ENCODE data around the gene STPG4.
"Not testable (repeated sequence)": the region's sequence is repeated elsewhere in the genome, so short reads cannot be mapped to it uniquely, and the experiment has no call there.

STPG4 gene

DNA sequence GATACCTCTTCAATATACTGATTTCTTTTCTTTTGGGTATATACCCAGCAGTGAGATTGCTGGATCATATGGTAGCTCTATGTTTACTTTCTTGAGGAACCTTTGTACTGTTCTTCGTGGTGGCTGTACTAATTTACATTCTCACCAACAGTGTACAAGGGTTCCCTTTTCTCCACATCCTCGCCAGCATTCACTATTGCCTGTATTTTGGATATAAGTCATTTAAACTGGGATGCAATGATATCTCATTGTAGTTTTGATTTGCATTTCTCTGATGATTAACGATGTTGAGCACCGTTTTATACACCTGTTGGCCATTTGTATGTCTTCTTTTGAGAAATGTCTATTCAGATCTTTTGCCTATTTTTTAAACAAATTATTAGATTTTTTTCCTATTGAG is 30.4 kb downstream of the STPG4 start:
- not testable (repeated sequence) for DNase-seq

DNA sequence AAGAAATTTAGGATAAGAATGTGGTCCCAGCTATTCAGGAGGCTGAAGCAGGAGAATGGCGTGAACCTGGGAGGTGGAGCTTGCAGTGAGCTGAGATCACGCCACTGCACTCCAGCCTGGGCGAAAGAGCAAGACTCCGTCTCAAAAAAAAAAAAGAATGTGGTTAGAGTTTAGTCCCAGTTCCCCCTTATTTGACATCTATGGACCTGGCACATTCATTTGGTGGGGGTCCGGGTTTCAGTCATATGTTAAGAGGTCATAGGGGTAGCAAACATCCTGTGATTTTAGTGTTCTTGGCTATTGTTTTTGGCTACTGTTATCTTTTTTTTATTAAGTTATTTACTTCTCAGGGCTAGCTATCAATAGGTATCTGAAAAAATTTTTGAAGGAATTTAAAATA is 34.7 kb downstream of the STPG4 start:
- DNase-seq = not testable (repeated sequence)

DNA sequence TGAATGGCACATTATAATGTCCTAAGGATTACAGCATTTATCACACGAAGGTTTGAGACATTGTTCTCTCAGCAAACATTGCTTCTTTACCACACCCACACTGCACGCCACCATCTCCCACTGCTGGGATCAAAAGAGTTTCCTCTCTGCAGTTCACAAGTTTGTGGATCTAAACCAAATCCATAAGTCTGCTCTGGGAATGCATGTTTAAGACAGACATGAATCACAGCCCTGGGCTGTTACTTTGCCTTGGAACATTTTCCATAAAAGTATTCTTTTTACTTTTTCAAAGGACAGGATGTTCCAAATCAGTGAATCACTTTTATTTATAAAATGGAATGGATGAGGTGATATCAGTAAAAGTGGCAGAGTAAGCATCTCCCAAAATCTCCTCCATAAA is 36.1 kb downstream of the STPG4 start:
- DNase-seq = no peak

DNA sequence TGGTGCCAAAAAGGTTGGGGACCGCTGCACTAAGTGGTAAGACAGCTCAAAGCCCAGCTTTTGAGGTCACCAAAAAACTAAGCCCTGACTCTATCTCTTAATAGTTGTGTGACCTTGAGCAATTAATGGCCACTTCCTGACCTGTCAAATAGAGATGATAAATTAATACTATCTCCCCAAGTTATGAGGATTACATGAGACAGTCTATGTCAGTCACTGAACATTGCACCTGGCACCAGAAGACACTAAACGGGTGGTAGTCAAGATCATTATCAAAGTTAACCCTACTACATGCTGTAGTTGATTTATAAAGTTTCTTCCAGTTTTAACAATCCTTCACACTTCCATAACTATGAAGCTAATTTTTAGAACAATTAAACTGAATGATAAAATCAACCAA is 36.5 kb downstream of the STPG4 start:
- no peak for DNase-seq

DNA sequence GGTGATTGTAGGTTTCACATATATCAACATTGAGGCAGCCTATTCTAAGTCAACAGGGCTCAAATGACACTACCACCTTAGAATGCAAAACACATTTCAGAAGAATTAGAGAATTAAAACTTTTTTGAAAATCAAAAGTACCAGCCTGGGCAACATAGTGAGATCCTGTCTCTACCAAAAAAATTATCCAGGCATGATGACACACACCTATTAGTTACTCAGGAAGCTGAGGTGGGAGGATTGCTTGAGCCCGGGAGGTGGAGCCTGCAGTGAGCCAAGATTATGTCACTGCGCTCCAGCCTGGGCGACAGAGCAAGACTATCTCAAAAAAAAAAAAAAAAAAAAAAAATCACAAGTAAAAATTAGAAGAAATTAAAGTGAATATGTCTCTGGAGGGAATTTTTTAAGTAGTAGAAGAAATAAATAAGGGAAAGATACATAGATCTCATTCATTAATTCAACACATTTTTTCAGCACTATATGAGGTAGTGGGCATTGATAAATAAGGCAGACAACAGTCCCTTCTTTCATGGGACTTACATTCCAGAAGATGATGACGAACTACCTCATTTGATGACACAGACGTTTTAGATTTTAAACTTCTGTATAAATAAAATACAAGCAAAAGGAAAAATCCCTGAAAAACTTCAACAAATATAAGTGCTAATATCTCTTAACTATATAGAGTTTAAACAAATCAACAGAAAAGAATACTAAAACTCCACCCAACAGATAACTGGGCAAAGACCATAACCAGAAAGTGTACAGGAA is 42.3 kb downstream of the STPG4 start:
- DNase-seq = no peak

DNA sequence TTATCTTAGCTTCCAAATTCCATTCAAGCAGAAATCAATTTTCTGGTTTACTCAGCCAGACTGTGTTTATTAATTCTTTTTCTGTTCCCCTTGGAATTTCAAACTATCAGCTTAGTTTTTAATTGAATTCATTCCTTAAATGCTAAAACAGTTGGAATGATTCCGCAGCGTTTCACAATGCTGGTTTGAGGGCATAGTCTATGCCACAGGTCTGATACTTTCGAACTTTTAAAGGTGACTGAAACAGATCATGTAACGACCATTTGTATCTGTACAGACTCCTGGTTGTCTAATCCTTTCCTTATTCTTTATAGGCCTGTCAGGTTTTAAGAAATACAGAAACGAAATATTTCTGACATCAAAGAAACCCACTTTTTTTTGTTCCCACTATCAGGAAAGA is 45.4 kb downstream of the STPG4 start:
- DNase-seq = no peak

DNA sequence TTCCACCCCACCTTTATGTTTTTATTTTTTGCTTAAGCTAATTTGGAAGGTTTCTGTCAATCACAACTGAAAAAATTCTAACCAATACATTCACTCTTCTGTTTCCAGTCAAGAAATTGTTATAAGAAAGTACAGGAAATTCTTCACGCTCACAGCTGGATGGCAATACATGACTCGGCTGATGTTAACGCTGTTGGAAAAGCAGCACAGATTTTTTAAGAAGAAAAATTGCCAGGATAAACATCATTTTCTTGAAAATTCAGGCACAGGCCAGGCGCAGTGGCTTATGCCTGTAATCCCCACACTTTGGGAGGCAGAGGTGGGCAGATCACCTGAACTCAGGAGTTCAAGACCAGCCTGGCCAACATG is 46.1 kb downstream of the STPG4 start:
- DNase-seq = no peak

DNA sequence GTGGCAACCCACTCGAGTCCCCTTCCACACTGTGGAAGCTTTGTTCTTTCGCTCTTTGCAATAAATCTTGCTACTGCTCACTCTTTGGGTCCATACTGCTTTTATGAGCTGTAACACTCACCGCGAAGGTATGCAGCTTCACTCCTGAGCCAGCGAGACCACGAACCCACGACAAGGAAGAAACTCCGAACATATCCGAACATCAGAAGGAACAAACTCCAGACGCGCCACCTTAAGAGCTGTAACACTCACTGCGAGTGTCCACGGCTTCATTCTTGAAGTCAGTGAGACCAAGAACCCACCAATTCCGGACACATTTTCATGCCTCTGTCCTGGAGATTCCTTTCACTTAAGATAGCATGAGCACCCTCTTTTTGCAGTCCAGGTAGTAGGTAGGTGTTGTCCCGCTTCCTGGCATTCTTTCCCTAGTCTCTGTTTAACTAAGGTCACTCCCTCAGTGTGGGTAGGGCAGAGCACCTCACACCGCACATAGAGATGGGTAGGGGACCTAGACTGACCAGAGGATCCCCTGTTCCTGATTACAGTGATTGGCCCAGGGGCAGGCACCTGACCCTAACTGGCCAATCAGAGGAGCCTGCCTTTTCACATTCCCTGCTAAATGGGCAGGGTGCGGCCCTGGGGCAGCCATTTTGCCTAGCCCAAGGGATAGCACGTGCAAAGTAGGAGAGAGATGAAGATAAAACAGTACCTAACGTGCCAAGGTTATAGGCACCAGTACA is 46.7 kb downstream of the STPG4 start:
- DNase-seq = not testable (repeated sequence)

DNA sequence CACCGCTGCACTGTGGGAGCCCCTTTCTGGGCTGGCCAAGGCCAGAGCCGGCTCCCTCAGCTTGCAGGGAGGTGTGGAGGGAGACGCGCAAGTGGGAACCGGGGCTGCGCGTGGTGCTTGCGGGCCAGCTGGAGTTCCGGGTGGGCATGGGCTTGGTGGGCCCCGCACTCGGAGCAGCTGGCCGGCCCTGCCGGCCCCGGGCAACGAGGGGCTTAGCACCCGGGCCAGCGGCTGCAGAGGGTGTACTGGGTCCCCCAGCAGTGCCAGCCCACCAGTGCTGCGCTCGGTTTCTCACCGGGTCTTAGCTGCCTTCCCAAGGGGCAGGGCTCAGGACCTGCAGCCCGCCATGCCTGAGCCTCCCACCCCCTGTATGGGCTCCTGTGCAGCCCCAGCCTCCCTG is 47.9 kb downstream of the STPG4 start:
- not testable (repeated sequence) for DNase-seq

DNA sequence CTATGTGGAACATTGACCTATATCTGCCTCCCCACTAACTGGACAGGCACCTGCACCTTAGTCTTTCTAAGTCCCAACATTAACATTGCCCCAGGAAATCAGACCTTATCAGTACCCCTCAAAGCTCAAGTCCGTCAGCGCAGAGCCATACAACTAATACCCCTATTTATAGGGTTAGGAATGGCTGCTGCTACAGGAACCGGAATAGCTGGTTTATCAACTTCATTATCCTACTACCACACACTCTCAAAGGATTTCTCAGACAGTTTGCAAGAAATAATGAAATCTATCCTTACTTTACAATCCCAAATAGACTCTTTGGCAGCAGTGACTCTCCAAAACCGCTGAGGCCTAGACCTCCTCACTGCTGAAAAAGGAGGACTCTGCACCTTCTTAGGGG is 48.9 kb downstream of the STPG4 start:
- DNase-seq = not testable (repeated sequence)

DNA sequence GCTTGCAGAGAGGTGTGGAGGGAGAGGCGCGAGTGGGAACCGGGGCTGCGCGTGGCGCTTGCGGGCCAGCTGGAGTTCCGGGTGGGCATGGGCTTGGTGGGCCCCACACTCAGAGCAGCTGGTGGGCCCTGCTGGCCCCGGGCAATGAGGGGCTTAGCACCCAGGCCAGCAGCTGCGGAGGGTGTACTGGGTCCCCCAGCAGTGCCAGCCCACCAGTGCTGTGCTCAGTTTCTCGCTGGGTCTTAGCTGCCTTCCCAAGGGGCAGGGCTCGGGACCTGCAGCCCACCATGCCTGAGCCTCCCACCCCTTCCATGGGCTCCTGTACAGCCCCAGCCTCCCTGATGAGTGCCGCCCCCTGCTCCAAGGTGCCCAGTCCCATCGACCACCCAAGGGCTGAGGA is 55.4 kb downstream of the STPG4 start:
- not testable (repeated sequence) for DNase-seq

DNA sequence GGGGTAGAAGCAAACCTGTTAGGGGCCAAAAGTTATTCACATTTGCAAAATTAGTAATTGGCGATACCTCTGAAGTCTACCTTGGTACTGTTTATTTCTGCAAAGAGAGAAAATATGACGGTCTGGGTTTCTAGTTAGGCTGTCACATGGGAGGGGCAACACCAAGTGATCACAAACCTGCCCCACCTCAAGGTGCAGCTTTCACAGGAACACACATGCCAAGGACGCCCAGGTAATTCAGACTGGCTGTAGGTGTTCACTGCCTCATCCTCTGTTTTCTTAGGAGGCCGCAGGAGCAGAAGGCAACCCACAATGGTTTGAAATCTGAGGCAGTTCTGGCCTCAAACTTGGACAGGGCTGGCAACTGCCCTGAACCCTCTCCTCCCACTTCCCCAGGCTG is 56.2 kb downstream of the STPG4 start:
- DNase-seq = no peak

DNA sequence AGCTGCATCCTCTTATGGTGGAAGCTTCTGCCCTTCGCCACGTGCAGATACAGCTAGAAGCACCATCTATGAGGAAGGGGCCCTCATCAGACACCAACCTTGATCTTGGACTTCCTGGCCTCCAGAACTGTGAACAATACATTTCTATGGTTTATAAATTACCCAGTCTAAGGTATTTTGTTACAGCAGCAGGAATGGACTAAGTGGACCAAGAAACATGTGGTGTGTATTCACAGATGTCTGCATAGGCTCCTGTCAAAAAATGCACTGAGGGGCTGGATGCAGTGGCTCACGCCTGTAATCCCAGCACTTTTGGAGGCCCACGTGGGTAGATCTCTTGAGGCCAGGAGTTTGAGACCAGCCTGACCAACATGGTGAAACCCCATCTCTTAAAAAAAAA is 57.5 kb downstream of the STPG4 start:
- DNase-seq = no peak

DNA sequence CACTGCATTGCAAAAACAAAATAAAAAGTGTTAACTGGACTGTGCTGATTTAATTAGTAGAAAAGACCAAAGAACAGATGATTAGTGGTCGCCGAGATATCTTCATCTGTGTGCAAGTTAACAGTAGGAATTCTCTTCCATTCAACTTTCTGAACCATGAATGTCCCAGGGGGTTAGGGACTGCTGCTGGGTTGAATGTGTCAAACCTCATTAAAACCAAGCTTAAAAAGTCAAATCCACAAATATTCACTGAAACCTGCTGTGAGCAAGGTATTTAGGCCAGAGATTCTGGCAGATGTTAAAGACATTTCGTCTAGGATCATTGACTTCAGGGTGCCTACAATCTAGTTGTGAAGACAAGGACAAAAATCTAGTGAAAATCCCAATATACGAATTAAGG is 58.7 kb downstream of the STPG4 start:
- DNase-seq = no peak

DNA sequence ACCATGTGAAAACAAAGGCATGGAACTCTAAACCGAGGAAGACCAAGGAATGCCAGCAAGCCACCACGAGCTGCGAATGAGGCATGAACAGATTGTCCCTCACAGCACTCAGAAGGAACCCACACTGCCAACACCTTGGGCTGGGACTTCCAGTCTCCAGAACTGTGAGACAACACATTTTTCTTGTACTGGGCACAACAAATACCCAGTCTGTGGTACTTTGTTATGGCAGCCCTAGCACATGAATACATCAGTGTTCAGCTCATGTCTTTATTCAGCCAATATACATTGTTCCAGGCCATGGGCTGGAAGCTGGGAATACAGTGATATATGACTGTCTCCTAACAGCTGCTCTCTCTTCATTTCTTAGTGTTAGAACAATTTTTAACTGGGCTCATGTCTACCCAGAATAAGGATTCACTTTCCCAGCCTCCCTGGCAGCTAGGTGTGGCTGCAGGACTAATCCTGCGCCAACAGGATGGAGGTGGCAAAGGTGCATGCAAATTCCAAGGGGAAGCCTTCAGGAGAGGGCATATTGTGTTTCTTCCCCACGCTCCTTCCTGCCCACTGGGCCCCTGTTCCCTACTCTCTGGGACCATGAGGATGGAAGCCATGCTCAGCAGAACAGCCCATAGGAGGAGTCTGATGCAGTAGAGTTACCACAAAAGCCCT is 59.6 kb downstream of the STPG4 start:
- no peak for DNase-seq

DNA sequence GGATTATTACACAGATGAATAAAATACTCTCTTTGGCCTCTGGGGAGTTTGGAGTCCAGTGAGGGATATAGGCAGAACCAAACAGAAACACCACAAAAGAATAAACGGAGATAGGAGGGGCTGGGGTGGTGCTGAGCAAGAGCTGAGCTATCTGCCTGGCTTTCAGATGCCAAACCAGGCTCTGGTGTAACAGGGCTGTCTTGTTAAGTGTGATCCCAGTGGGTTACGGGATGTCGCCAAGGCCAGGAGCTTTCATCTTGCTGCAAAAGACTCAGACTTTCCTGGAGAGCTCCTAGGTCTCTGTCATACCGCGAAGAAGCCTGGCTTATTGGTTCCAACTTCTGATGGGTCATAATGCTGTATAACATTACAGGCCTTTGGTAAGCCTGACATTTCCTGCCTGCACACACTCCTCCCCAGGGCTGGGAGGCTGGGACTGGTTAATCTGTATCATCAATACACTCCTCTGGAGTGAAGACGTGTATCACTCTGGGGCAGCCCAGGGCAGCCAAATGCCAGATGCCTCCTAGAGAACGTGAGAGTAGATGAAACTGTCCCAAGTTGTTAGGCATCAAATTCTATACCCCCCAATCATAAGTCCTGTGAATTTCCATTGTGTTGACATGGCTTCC is 60.5 kb downstream of the STPG4 start:
- DNase-seq = no peak

DNA sequence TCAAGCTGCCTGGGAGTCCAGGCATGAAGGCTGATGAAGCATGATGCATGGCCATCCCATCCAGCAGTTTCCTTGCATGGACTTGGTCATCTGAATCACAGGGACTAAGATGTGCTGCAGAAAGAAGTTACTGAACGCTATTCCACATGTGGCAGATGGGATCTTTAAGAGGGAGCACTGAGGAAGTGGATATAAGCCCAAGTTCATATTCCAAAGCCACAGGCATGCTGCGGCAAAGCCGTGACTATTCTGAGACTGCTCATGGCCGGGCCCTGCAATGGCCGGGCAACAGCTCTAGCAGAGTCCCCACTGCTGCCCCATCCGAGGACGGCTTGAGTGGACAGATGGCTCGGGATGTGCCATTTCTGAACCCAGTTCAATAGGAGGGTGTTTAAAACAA is 61.5 kb downstream of the STPG4 start:
- DNase-seq = no peak

DNA sequence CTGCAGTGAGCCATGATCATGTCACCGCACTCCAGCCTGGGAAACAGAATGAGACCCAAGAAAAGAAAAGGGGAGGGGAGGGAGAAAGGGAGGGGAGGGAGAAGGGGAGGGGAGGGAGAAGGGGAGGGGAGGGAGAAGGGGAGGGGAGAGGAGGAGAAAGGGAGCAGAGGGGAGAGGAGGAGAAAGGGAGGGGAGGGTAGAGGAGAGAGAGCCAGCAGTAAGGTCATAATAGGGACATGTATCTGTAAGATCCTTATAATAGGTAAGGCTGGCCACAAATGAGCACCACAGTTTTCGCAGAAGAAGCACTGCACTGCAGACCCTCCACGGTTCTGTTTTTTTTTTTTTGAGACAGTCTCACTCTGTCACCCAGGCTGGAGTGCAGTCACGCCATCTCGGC is 62.6 kb downstream of the STPG4 start:
- DNase-seq = no peak

DNA sequence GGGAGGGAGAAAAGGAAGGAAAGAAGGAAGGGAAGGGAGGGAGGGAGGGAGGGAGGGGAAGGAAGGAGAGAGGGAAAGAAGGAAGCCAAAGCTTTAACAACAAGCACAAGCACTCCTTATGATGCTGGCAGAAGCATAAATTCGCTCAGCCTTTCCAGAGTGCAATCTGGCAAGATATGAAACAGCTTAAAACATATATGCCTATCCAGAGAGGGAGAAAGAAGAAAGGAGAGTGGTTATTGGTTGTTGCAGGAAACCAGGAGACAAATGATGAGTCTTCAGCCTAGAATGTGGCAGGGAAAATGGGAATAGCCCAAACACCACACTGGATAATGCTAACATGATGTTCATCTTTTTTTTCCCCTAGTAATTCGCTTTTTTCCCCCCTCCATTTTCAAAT is 64.0 kb downstream of the STPG4 start:
- DNase-seq = no peak

DNA sequence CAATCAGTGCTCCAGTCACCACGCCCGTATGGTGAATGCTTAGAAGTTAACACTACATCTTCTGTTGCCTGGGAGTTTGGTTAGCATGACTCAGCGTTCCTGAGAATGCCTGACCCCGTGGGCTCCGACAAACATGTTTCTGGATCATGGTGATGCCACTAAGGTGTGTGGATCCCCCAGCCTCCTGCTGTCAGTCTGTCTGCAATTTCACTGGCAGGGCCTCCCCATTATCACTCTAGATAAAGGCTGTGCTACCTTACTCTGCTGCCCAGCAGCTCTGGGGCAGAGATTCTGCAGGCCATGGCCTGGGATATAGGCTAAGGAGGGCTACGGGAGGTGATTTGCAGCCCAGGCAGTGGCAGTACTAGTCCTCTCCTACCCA is 66.0 kb downstream of the STPG4 start:
- DNase-seq = no peak

DNA sequence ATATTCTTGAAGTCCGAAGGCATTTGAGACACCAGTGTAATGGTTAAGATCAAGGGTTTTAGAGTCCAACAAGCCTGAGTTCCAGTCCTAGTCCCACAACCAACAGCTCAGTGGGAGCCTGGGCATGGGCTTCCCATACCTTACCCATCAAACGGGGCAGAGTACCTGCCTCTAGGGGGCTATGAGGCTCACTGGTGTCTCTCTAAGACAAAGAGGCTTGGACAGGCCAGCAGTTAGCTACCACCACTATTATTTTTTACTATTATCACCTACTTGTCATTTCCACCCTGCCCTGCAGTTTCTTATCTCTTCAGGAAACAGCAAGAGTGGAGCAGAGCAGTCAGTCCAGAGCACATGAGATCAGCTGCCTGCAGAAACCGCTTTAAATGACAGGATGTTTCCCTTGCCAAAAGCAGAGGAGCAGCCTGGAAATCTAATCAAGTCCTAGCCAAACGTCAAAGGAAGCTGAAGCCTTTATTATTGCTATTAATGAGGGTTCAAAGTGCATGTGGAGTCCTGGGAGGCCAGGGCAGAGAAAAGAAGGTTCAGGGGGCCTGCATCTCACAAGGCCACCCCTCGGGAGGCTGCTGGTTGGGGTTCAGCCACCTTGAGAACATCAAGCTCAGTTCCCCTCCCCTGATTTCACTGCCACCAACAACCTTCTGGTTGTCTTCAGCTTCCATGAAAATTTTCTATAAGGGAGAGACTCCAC is 66.6 kb downstream of the STPG4 start:
- DNase-seq = no peak

DNA sequence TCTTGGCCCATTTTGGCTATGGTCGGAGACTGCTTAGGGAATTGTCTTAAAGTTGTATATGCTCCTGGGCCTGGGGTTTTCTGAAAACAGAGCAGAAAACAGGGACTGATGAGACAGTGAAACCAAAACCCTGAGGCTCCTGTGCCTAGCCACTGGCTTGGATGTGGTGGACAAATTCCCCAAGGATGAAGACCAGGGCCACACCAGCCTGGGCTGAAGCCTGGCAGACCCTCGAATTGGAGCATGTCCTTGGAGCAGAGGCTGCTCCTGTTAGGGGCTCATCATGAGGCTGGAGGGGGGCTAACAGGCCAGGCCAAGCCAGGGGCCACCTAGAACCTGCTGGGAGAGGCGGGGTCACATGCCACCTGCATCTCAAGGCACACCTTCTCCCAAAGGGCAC is 68.1 kb downstream of the STPG4 start:
- no peak for DNase-seq

DNA sequence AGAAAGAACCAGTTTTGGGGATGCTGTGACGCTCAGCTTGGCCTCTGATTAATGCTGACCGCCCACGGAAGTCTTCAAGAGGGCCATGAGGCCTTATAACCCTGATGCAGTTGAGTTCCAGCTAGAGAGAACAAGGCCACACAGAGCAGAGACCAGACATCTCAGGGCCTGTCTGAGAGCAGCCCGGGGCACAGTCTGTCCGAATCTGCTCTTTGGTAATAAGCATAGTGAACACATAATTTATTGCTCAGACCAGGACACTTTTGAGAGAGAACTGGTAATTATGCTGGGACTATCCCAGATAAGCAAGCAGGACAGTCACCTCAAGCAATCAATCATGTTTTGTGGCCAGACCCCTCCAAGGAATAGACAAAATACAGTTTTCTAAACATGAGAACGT is 68.5 kb downstream of the STPG4 start:
- DNase-seq = no peak

All from activated CD4-positive, alpha-beta T cell treated with anti-CD3 and anti-CD28 coated beads, Interleukin-10, Interleukin-2, amounts not matched to agents 100 ng/mL and 50 ng/mL, durations not matched to agents 16 hours and 8 hours (primary cell).